Lung (tissue), 12 donors: Measurements from ENCODE around the gene INKA1. TPM values are rescaled to one million over a fixed set of nuclear protein-coding genes. Genes with fewer than 3 reads are reported as not detected.

Experiments used
- ATAC-seq: fragments of 200-7000 bp; cut with Tn5 transposase; one replicate; pipeline ENCODE4 v1.9.1; 2020; ENCODE audit warnings: moderate number of reproducible peaks; ENCODE audit not compliant: insufficient read depth, low FRiP score
- DNase-seq, 3 donors: peaks; one replicate each; pipeline ENCODE4 v3.0.0-alpha.2; 2013 to 2017
- H3K27ac ChIP-seq, 2 donors: one replicate each; pipeline ENCODE4 v1.5.1; 2013; ENCODE audit warnings: mild to moderate bottlenecking in 2 of 2, moderate library complexity in 2 of 2, control low read depth in 1 of 2, inconsistent platforms in 1 of 2, low read depth in 1 of 2, low read length in 1 of 2
- H3K27me3 ChIP-seq, 3 donors: one replicate each; pipeline ENCODE4 v1.5.1; 2013; ENCODE audit warnings: low read length in 2 of 3; ENCODE audit not compliant: control insufficient read depth in 3 of 3, insufficient read depth in 3 of 3
- H3K36me3 ChIP-seq, 4 donors: one replicate each; pipeline ENCODE4 v1.5.1; 2013; ENCODE audit warnings: low read length in 4 of 4, mild to moderate bottlenecking in 1 of 4, moderate library complexity in 1 of 4; ENCODE audit not compliant: control insufficient read depth in 4 of 4, insufficient read depth in 4 of 4
- H3K4me1 ChIP-seq, 5 donors: one replicate each; pipeline ENCODE4 v1.5.1; 2013; ENCODE audit warnings: low read length in 5 of 5, mild to moderate bottlenecking in 2 of 5, moderate library complexity in 1 of 5; ENCODE audit not compliant: control insufficient read depth in 5 of 5, insufficient read depth in 5 of 5
- H3K4me3 ChIP-seq: one replicate; pipeline ENCODE4 v1.5.1; 2013; ENCODE audit warnings: mild to moderate bottlenecking, control low read depth, moderate library complexity
- H3K9ac ChIP-seq, 2 donors: one replicate each; pipeline ENCODE4 v1.5.1; 2013; ENCODE audit warnings: low read length in 2 of 2, control low read depth in 1 of 2; ENCODE audit not compliant: insufficient read depth in 1 of 2
- H3K9me3 ChIP-seq, 4 donors: one replicate each; pipeline ENCODE4 v1.5.1; 2013; ENCODE audit warnings: low read length in 3 of 4, mild to moderate bottlenecking in 1 of 4, moderate library complexity in 1 of 4; ENCODE audit not compliant: control insufficient read depth in 4 of 4, insufficient read depth in 3 of 4
- WGBS, 2 donors: extraction: QIAGEN DNeasy Blood & Tissue Kit; methylation state at CpG; one replicate each; pipeline ENCODE4 v1.1.7; 2013; 5-methylcytosine and 5-hydroxymethylcytosine counted together
- polyA plus RNA-seq, 2 donors: library from polyadenylated mRNA; stranded (reverse); fragments of 200-250 nt; gene quantifications; one replicate each; pipeline ENCODE4 v1.2.1, GENCODE V29; 2013
- total RNA-seq, 2 donors: library from RNA; depleted of rRNA in 1 of 2; stranded (reverse); fragments of >200 nt in 1 of 2; gene quantifications; one replicate each; pipeline ENCODE4 v1.2.1, GENCODE V29; 2014 to 2021
- TF ChIP-seq, protein P1 (sequence below): IDR thresholded peaks from 2 replicates; pipeline ENCODE4 v1.5.1; 2012; ENCODE audit warnings: mild to moderate bottlenecking; ENCODE audit errors: control extremely low read depth, extremely low read depth
- donor health status: control.
- donor health status: control.
- donor health status: Bipolar disorder and iron deficiency.
- donor health status: healthy.
- donor health status: DM: yes; HTN: yes; CAD: no.

Gene INKA1
- total and polyA plus RNA-seq, 4 donors: 6.1 to 10.8 (median 6.9) TPM

DNA sequence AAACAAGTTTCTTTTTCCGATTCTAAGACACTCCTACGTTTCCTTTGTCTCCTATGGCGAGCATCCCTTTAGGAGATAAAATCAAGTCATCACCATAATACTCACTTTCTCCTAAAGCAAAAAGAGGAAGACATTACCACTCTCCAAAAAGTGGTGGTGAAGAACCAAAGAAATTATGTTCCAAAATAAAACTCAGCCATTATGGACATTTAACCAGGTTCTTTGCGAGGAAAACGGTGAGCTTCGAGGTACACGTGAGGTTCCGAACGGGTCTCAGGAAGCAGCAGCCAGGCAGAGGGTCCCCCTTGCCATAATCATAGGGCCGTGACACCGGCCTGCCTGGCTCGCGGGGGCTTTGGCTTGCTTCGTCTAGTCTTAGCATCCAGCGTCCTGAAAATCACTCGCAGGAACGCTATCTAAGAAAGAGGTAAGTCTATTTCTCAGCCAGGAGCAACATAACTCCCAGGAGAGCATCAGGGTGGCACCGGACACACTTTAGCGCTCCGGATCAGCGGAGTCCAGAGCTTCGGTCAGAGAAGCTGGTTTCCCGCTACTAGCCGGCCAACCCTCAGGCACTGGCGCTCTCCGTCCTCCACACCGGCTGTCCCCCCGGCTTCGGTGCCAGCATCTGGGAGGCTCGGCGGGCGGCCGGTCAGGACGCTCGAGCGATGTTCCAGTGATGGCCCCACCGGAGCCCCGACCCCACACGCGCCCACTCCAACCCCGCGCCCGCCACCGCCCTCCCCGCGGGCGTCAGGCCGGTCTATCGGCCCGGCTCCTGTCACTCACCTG, 17.3 kb upstream of the INKA1 start:
- peak overlapping the region; percentile 63 to 88 for H3K9ac ChIP-seq
- ATAC-seq (peak; percentile 37), DNase-seq (peak in 2 of 3 donors; percentile 43 to 61)
- WGBS, 2 donors: 1 to 2% methylated on average over 42 to 50 of the region's 50 CpGs
- peak overlapping the region; percentile 89 to 98 for H3K27ac ChIP-seq
- TF ChIP-seq, protein P1, sequence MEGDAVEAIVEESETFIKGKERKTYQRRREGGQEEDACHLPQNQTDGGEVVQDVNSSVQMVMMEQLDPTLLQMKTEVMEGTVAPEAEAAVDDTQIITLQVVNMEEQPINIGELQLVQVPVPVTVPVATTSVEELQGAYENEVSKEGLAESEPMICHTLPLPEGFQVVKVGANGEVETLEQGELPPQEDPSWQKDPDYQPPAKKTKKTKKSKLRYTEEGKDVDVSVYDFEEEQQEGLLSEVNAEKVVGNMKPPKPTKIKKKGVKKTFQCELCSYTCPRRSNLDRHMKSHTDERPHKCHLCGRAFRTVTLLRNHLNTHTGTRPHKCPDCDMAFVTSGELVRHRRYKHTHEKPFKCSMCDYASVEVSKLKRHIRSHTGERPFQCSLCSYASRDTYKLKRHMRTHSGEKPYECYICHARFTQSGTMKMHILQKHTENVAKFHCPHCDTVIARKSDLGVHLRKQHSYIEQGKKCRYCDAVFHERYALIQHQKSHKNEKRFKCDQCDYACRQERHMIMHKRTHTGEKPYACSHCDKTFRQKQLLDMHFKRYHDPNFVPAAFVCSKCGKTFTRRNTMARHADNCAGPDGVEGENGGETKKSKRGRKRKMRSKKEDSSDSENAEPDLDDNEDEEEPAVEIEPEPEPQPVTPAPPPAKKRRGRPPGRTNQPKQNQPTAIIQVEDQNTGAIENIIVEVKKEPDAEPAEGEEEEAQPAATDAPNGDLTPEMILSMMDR: no peak
- peaks cover 4 to 15% (median 8%) of the 10 kb centered on the region in 5 donors for H3K4me1 ChIP-seq
- H3K4me3 ChIP-seq: peak overlapping the region; percentile 76
- peaks cover 0 to 9% (median 6%) of the 10 kb centered on the region in 4 donors for H3K36me3 ChIP-seq
- H3K27me3 ChIP-seq: no peaks in the 10 kb centered on the region
- no peaks in the 10 kb centered on the region for H3K9me3 ChIP-seq

DNA sequence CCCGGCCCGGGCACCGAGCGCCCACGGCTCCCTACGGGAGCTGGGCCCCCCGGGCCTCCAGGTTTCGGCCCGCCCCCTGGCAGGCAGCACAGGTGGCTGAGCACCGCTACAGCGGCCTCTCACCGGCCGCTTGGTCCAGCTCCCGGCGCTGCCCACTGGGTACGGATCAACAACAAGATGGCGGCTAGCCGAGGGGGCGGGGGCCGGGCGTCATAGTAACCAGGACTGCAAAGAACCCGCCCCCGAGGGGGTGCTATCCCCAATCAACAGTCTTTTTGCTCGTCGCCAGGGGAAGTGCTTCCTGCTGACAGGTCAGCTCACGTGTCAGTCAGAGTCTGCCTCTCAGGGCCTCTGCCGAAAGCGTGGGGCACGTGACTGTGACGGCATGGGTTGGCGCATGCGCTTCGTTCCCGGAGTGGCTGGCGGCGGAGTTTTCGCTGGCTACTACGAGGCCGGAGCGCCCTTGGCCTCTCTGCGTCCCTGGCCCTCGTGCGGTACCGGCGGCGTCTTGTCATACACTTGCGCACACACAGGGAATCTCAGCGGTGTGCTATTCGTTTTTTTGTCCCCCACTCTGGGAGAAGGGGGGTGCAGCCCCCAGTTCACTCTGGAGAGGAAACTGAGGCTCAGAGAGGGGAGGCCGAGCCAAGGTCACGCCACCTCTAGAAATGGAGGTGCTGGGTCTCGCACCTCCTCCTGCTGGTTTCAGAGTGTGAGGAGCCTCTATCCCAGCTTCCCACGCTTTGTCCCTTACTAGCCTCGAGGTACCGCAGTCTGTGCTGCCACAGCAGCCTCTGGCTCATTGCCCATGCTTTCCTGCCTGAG, 16.5 kb upstream of the INKA1 start, which contains the start of gene IP6K1:
TSS of gene IP6K1 (minus strand) at position 186 of the 825 bp plus-strand sequence. CDS start 38,502 bp downstream, outside the sequence.
- H3K9me3 ChIP-seq: no peaks in the 10 kb centered on the region
- peaks cover 4 to 15% (median 8%) of the 10 kb centered on the region in 5 donors for H3K4me1 ChIP-seq
- ATAC-seq: peak; percentile 99
- TF ChIP-seq, protein P1: no peak
- peaks cover 0 to 5% (median 3%) of the 10 kb centered on the region in 4 donors for H3K36me3 ChIP-seq
- no peaks in the 10 kb centered on the region for H3K27me3 ChIP-seq
- H3K4me3 ChIP-seq: peak within 1 kb of the TSS; percentile 76
- 2 to 4% methylated on average over 55 of the region's 55 CpGs for WGBS, 2 donors
- peak; percentile 100 for DNase-seq
- H3K27ac ChIP-seq: peak within 1 kb of the TSS; percentile 89 to 98
- H3K9ac ChIP-seq: peak within 1 kb of the TSS; percentile 83 to 91

DNA sequence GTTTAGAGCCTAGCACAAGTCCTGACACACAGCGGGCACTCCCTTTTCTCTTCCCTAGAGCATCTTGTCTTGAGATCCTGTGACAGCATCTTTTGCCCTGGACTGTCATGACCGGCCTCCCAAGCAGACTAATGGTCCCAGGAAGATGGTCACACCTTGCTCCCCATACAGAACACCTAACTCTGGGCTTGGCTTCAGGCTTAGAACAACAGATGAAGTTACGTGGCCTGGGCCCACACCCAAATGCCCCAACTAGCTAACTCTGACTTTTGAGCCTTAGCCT, 15.9 kb upstream of the INKA1 start:
- peak overlapping the region in 1 of 2 donors; percentile 88 for H3K27ac ChIP-seq
- peaks cover 0 to 3% (median 2%) of the 10 kb centered on the region in 4 donors for H3K36me3 ChIP-seq
- ATAC-seq: no peak
- H3K9ac ChIP-seq: peak overlapping the region; percentile 83 to 91
- no peaks in the 10 kb centered on the region for H3K9me3 ChIP-seq
- TF ChIP-seq, protein P1: no peak
- no peaks in the 10 kb centered on the region for H3K27me3 ChIP-seq
- no peak overlapping the region for H3K4me3 ChIP-seq
- peaks cover 4 to 15% (median 8%) of the 10 kb centered on the region in 5 donors for H3K4me1 ChIP-seq
- 59 to 61% methylated on average over 3 of the region's 3 CpGs for WGBS, 2 donors
- no peak for DNase-seq
